ENCODE measurements around the gene SSUH2.

SSUH2 gene

DNA sequence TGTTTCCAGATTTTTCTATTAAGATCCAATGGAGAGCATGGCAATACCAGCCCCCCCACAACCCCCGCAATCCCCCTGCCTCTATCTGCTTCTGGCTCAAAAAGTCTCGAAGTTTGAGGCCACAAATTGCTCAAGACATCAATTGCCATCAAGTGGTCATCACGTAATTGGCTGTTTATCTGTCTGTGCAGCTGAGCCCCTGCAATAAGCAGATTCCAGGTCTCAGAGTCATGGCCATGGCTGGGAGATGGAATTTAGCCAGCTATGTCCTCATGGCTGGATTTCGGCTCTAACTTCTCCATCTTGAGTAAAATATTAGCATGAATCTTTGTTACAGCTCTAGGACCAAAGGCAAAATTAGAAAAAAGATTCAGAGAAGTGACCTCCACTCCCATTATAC, 22.7 kb downstream of the SSUH2 start:
- no peaks in the 10 kb centered on the region for H3K36me3 ChIP-seq (ENCODE audit: control insufficient read depth, low read depth, low read length)
- no peaks in the 10 kb centered on the region for H3K4me1 ChIP-seq (ENCODE audit: control insufficient read depth, low read depth, low read length)
- no peak overlapping the region for H3K9ac ChIP-seq (ENCODE audit: low read length)
- no peak overlapping the region for H3K4me3 ChIP-seq (ENCODE audit: low read length)
- no peaks in the 10 kb centered on the region for H3K9me3 ChIP-seq (ENCODE audit: control insufficient read depth, low read depth, low read length)
- no peak overlapping the region for H3K27ac ChIP-seq (ENCODE audit: low read length)
- no peaks in the 10 kb centered on the region for H3K27me3 ChIP-seq (ENCODE audit: control insufficient read depth, insufficient read depth, low read length)

DNA sequence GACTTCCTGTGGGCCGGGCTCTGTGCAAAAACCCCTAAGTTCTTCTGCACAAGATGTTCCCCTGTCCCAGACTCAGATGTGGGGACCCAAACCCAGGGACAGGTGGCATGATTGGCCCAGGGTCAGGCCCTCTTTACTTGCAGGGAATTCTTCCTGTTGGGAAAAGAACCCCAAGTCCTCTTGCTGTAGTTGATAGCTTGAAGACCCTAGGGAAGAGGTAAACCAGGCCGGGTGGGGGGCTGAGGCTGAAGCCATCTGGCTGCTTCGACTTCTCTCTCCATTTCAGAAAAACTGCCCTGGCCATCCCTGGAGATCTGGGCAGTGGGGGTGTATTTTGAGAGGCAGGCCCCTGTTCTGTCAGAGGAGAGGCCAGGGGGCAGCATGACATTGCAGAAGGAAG, 23.5 kb downstream of the SSUH2 start:
- Histone ChIP-seq H3K27me3 (ENCODE audit: control insufficient read depth, insufficient read depth, low read length) (no peaks in the 10 kb centered on the region), H3K36me3 (ENCODE audit: control insufficient read depth, low read depth, low read length) (no peaks in the 10 kb centered on the region), H3K9ac (ENCODE audit: low read length) (no peak overlapping the region), H3K4me3 (ENCODE audit: low read length) (no peak overlapping the region), H3K27ac (ENCODE audit: low read length) (no peak overlapping the region), H3K9me3 (ENCODE audit: control insufficient read depth, low read depth, low read length) (no peaks in the 10 kb centered on the region), H3K4me1 (ENCODE audit: control insufficient read depth, low read depth, low read length) (no peaks in the 10 kb centered on the region)

DNA sequence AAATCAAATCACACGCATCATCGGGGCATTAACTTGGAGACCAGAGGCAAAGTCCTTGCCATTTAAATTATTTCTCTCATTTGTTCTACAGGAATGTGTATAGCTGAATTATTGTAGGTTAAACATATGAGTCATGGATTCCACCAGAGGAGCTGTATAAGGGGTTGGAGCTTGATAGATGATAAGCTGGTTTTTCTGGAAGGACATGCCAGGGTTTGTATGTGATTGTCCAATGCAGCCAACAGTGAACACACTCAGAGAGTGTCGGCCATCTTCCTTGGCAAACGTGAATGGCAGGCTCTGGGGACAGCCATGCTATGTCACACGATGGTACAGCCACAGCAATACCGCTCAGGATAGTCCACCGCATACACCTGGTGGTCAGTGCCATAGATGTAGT, 25.1 kb downstream of the SSUH2 start:
- no peak overlapping the region for H3K4me3 ChIP-seq (ENCODE audit: low read length)
- H3K4me1 ChIP-seq (ENCODE audit: control insufficient read depth, low read depth, low read length) = no peaks in the 10 kb centered on the region
- no peak overlapping the region for H3K9ac ChIP-seq (ENCODE audit: low read length)
- no peaks in the 10 kb centered on the region for H3K27me3 ChIP-seq (ENCODE audit: control insufficient read depth, insufficient read depth, low read length)
- H3K36me3 ChIP-seq (ENCODE audit: control insufficient read depth, low read depth, low read length) = no peaks in the 10 kb centered on the region
- no peak overlapping the region for H3K27ac ChIP-seq (ENCODE audit: low read length)
- no peaks in the 10 kb centered on the region for H3K9me3 ChIP-seq (ENCODE audit: control insufficient read depth, low read depth, low read length)

DNA sequence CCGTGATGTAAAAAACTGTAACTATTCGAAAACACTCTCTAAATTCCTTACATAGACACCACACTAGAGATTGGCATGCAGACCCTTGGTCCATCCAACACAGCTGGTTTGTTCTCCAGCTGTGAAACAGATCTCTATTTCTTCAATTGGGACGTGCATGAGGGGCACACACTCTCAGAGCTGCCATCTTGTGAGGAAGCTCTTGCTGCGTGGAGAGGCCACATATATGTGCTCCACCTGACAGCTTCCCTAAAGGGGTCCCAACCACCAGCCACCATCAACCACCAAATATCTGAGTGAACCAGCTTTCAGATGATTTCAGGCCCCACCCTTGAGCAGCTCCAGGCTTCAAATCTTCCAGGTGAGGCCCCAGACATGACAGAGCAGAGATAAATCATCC, 25.6 kb downstream of the SSUH2 start:
- Histone ChIP-seq H3K4me3 (ENCODE audit: low read length) (no peak overlapping the region), H3K4me1 (ENCODE audit: control insufficient read depth, low read depth, low read length) (no peaks in the 10 kb centered on the region), H3K27ac (ENCODE audit: low read length) (no peak overlapping the region)

DNA sequence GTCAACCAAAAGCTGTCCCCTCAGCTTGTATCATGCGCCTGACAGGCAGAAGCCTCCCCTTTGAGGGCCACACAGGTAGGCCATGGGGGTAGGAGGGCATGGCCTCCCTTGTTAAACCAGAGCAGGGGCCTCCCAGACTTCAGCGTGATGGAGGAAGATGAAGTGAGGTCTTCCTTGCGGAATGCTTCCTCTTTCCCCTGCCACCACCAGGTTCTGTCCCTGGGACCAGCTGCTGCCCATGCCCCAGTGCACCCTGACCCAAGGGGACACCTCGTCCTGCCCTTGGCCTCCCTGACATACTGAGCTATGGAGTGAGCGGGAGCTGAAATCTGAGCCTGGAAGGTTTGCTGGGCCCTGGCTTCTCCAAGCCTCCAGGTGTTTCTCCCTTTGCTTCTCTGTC, 26.7 kb downstream of the SSUH2 start:
- no peaks in the 10 kb centered on the region for H3K27me3 ChIP-seq (ENCODE audit: control insufficient read depth, insufficient read depth, low read length)
- H3K9ac ChIP-seq (ENCODE audit: low read length) = no peak overlapping the region
- H3K9me3 ChIP-seq (ENCODE audit: control insufficient read depth, low read depth, low read length) = no peaks in the 10 kb centered on the region

More for the DNA sequence above, 25.6 kb downstream of the SSUH2 start:
- Histone ChIP-seq H3K9me3 (ENCODE audit: control insufficient read depth, low read depth, low read length) (no peaks in the 10 kb centered on the region), H3K36me3 (ENCODE audit: control insufficient read depth, low read depth, low read length) (no peaks in the 10 kb centered on the region), H3K9ac (ENCODE audit: low read length) (no peak overlapping the region), H3K27me3 (ENCODE audit: control insufficient read depth, insufficient read depth, low read length) (no peaks in the 10 kb centered on the region)

DNA sequence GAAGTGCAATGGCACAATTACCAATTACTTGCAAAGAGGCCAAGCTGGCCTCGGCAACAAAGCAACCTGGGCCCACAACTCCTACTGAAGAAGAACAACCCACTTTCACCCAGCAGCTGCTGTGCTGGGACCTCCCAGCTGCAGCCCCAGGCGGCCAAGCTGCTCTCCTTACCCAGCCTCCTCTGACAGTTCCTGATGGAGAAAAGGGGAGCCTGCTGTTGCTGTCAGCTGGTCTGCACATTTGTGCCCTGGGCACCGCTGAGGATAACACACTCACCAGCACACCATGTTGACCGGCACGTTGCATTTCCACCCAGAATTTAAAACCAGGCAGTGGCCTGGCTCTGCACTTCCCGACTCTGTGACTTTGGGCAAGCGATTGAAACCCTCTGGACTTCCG, 33.6 kb downstream of the SSUH2 start:
- Histone ChIP-seq H3K4me3 (ENCODE audit: low read length) (no peak overlapping the region), H3K4me1 (ENCODE audit: control insufficient read depth, low read depth, low read length) (no peaks in the 10 kb centered on the region), H3K36me3 (ENCODE audit: control insufficient read depth, low read depth, low read length) (no peaks in the 10 kb centered on the region), H3K27ac (ENCODE audit: low read length) (no peak overlapping the region), H3K9ac (ENCODE audit: low read length) (no peak overlapping the region), H3K9me3 (ENCODE audit: control insufficient read depth, low read depth, low read length) (no peaks in the 10 kb centered on the region), H3K27me3 (ENCODE audit: control insufficient read depth, insufficient read depth, low read length) (no peaks in the 10 kb centered on the region)

More for the DNA sequence above, 26.7 kb downstream of the SSUH2 start:
- Histone ChIP-seq H3K4me1 (ENCODE audit: control insufficient read depth, low read depth, low read length) (no peaks in the 10 kb centered on the region), H3K4me3 (ENCODE audit: low read length) (no peak overlapping the region), H3K27ac (ENCODE audit: low read length) (no peak overlapping the region), H3K36me3 (ENCODE audit: control insufficient read depth, low read depth, low read length) (no peaks in the 10 kb centered on the region)

DNA sequence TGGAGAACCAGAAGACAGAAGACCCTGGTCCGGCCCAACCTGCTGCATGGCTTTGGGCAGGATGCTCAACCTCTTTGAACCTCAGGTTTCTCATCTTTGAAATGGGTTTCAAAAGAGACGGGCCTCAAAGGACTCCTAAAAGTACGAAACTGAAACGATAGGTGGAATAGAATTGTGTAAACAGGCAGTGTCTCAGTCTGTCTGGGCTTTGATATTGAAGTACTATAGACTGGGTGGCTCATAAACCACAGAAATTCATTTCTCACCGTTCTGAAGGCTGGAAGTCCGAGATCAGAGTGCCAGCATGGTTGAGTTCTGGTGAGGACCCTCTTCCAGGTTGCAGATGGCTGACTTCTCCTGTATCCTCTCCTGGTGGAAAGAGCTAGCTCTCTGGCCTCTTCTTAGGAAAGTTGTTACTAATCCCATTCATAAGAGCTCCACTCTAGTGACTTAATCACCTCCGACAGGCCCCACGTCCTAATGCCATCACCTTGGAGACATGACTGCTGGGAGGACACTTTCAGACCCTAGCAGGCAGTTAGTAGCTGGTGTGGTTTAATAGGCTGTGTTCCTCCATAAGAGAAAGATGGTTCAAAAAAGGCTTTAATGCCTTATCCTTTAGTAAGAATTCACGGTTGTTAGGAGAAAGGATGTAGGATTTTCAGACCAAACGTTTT, 35.7 kb downstream of the SSUH2 start:
- no peaks in the 10 kb centered on the region for H3K4me1 ChIP-seq (ENCODE audit: control insufficient read depth, low read depth, low read length)
- no peak overlapping the region for H3K4me3 ChIP-seq (ENCODE audit: low read length)
- H3K9me3 ChIP-seq (ENCODE audit: control insufficient read depth, low read depth, low read length) = no peaks in the 10 kb centered on the region
- H3K27ac ChIP-seq (ENCODE audit: low read length) = no peak overlapping the region
- no peaks in the 10 kb centered on the region for H3K36me3 ChIP-seq (ENCODE audit: control insufficient read depth, low read depth, low read length)
- H3K27me3 ChIP-seq (ENCODE audit: control insufficient read depth, insufficient read depth, low read length) = no peaks in the 10 kb centered on the region
- no peak overlapping the region for H3K9ac ChIP-seq (ENCODE audit: low read length)

DNA sequence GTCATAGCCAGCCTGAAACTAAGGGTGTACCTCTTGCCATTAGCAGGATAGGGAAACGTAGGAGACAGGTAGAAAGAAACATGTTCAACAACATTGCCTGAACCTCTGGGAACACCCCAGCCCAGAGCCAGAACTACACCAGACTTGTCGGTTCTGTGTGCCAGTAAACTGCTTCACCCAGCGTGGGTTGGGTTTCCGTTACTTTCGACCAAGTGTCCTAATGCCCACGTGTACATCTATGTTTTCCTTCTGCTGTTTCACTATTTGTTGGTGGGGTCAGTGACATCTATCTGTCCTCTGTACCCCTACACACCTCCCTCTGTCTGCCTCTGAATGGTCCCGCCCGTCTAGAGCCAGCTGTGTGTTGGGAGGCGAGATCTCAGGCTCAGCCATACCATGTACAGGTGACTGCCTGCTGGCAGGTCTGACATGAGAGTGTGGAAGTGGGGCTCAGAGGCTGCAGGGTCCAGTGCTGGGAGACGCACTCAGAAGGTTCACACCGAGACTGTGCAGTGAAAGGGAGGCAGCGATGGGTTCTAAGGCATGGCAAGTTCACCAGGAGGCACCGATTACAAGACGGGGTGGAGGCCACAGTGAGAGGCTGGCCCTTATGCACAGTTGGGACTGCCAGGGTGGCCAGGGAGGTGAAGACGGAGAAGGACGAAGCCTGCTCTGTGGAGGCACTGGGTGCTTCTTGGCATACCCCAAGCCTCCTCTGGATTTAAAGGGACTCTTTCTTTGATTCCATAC, 36.4 kb downstream of the SSUH2 start:
- Histone ChIP-seq H3K36me3 (ENCODE audit: control insufficient read depth, low read depth, low read length) (no peaks in the 10 kb centered on the region), H3K4me3 (ENCODE audit: low read length) (no peak overlapping the region), H3K4me1 (ENCODE audit: control insufficient read depth, low read depth, low read length) (no peaks in the 10 kb centered on the region), H3K27me3 (ENCODE audit: control insufficient read depth, insufficient read depth, low read length) (no peaks in the 10 kb centered on the region), H3K9ac (ENCODE audit: low read length) (no peak overlapping the region), H3K27ac (ENCODE audit: low read length) (no peak overlapping the region), H3K9me3 (ENCODE audit: control insufficient read depth, low read depth, low read length) (no peaks in the 10 kb centered on the region)

DNA sequence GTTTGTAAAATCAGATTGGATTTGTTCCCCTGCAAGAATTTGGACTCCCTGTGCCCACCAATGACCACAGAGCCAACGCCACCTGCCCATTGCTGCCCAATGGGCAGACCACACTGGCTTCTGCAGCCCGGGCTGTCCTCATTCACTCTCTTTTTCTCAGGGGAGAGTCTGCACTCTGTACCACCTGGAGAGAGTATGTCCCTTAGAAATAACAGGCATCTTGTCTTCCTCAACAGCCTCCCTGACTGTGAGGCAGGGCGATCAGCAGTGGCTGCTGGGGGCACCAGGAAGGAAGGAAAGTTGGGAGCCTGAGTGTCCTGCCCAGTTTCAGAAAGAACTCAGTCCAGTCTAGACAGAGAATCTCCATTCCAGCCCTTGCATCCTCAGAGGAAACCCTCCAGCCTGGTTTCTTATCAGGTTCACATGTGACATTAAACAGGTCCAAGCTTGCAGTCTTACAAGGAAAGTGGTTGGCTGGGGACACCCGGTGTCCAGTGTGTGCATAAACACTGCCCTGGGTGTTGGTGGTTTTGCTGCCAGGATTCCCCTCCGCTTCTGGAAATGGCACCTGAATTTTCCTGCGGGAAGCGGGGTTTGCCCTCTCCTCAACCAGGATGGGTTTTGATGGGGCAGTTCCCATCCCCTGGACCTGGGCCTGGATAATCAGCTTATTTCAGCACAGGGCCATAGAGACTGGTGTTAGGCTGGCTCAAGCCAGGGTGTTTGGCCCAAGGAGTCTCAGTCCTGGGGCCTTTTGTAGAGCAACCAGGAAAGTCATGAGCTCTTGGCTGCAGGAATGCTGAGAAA, 37.2 kb downstream of the SSUH2 start:
- Histone ChIP-seq H3K36me3 (ENCODE audit: control insufficient read depth, low read depth, low read length) (no peaks in the 10 kb centered on the region), H3K4me3 (ENCODE audit: low read length) (no peak overlapping the region), H3K27ac (ENCODE audit: low read length) (no peak overlapping the region), H3K27me3 (ENCODE audit: control insufficient read depth, insufficient read depth, low read length) (no peaks in the 10 kb centered on the region), H3K9ac (ENCODE audit: low read length) (no peak overlapping the region), H3K9me3 (ENCODE audit: control insufficient read depth, low read depth, low read length) (no peaks in the 10 kb centered on the region), H3K4me1 (ENCODE audit: control insufficient read depth, low read depth, low read length) (no peaks in the 10 kb centered on the region)

DNA sequence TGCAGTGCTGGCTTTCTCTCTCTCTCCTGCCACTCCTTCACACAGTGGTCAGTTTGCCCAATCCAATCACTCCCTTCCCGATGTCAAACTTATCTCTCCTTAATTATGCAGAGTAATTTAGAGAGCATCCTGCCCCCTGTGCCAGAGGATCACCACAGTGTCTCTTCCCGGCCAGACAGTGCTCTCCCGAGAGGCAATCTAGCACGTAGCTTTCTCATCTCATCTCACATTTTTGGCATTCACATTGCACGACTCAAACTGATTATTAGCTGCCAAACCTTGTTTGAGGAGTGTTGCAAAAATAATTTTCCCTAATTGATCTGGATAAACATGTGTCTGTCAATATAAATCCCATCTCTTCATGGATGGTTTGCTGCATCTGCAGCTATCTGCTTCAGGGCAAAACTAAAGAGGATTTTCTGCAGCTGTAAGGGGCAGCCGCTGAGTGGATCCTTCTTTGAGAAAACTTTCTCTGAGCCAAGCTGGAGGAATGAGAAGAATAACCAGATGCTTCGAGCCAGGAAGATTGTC, 37.8 kb downstream of the SSUH2 start:
- H3K9ac ChIP-seq (ENCODE audit: low read length) = no peak overlapping the region
- H3K36me3 ChIP-seq (ENCODE audit: control insufficient read depth, low read depth, low read length) = no peaks in the 10 kb centered on the region
- H3K9me3 ChIP-seq (ENCODE audit: control insufficient read depth, low read depth, low read length) = no peaks in the 10 kb centered on the region
- H3K4me1 ChIP-seq (ENCODE audit: control insufficient read depth, low read depth, low read length) = no peaks in the 10 kb centered on the region
- no peak overlapping the region for H3K27ac ChIP-seq (ENCODE audit: low read length)
- no peaks in the 10 kb centered on the region for H3K27me3 ChIP-seq (ENCODE audit: control insufficient read depth, insufficient read depth, low read length)
- no peak overlapping the region for H3K4me3 ChIP-seq (ENCODE audit: low read length)

DNA sequence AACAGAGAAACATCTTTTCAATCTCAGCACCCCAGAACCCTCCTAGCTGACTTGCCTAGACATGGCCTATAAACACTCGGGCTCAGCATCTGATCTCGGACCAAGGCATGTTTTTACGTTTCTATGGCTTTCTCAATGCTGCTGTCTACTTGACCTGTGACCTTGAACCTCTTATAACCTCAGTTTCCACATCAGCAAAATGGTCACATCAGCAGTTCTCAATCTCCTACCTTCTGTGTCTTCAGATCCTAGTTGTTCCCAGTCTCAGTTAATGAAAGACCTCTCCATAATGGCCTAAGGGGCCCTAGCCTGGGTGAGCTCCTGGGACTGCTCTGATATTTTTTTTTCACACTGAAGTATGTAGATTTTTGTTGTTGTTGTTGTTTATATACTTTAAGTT, 39.6 kb downstream of the SSUH2 start:
- no peaks in the 10 kb centered on the region for H3K36me3 ChIP-seq (ENCODE audit: control insufficient read depth, low read depth, low read length)
- H3K27me3 ChIP-seq (ENCODE audit: control insufficient read depth, insufficient read depth, low read length) = no peaks in the 10 kb centered on the region
- H3K9ac ChIP-seq (ENCODE audit: low read length) = no peak overlapping the region
- H3K4me1 ChIP-seq (ENCODE audit: control insufficient read depth, low read depth, low read length) = no peaks in the 10 kb centered on the region
- no peak overlapping the region for H3K27ac ChIP-seq (ENCODE audit: low read length)
- H3K9me3 ChIP-seq (ENCODE audit: control insufficient read depth, low read depth, low read length) = no peaks in the 10 kb centered on the region
- H3K4me3 ChIP-seq (ENCODE audit: low read length) = no peak overlapping the region
